Endothelial cell (in vitro differentiated cells): Measurements from ENCODE around the gene STIMATE. TPM values are rescaled to one million over a fixed set of nuclear protein-coding genes. Genes with fewer than 3 reads are reported as not detected.

ENCODE experiments used
- DNase-seq: peaks from one replicate; pipeline ENCODE4 v3.0.0; 2021; ENCODE audit warnings: low spot score
- H3K27ac Mint-ChIP-seq: one replicate; pipeline ENCODE4 v1.8.0; 2021; ENCODE audit warnings: mixed read lengths, inconsistent platforms; ENCODE audit not compliant: unreplicated experiment
- H3K27me3 Mint-ChIP-seq: one replicate; pipeline ENCODE4 v1.8.0; 2021; ENCODE audit warnings: mild to moderate bottlenecking, moderate library complexity, mixed read lengths, inconsistent platforms; ENCODE audit not compliant: unreplicated experiment
- H3K36me3 Mint-ChIP-seq: one replicate; pipeline ENCODE4 v1.8.0; 2021; ENCODE audit warnings: mild to moderate bottlenecking, low read depth, mixed read lengths, inconsistent platforms; ENCODE audit not compliant: unreplicated experiment
- H3K4me1 Mint-ChIP-seq: one replicate; pipeline ENCODE4 v1.8.0; 2021; ENCODE audit warnings: mild to moderate bottlenecking, mixed read lengths, inconsistent platforms; ENCODE audit not compliant: unreplicated experiment
- H3K4me3 Mint-ChIP-seq: one replicate; pipeline ENCODE4 v1.8.0; 2021; ENCODE audit warnings: mild to moderate bottlenecking, mixed read lengths, inconsistent platforms; ENCODE audit not compliant: unreplicated experiment
- H3K9me3 Mint-ChIP-seq: one replicate; pipeline ENCODE4 v1.8.0; 2021; ENCODE audit warnings: mixed read lengths, inconsistent platforms; ENCODE audit not compliant: unreplicated experiment
- total RNA-seq: library from RNA; stranded (reverse); fragmentation: NEBNext Ultra II Directional; extraction: Animal tissue kit (Norgen Biotek cat#: 25700); gene quantifications from one replicate; pipeline ENCODE4 v1.2.1, GENCODE V29; 2021; ENCODE audit not compliant: unreplicated experiment
- TF ChIP-seq, protein P1 (sequence below): fragments of 200-600 bp; sonication (generic); IDR thresholded peaks from one replicate; pipeline ENCODE4 v1.5.0; 2021; ENCODE audit warnings: antibody characterized with exemption; ENCODE audit not compliant: unreplicated experiment

The STIMATE gene
- total RNA-seq, 1 donor from 2014 or later: 24.5 TPM

- no peak for DNase-seq
- H3K27me3 Mint-ChIP-seq: peaks cover 2% of the 10 kb centered on the region
- H3K4me1 Mint-ChIP-seq: peaks cover 2% of the 10 kb centered on the region
- no peak overlapping the region for H3K4me3 Mint-ChIP-seq
- TF ChIP-seq, protein P1, sequence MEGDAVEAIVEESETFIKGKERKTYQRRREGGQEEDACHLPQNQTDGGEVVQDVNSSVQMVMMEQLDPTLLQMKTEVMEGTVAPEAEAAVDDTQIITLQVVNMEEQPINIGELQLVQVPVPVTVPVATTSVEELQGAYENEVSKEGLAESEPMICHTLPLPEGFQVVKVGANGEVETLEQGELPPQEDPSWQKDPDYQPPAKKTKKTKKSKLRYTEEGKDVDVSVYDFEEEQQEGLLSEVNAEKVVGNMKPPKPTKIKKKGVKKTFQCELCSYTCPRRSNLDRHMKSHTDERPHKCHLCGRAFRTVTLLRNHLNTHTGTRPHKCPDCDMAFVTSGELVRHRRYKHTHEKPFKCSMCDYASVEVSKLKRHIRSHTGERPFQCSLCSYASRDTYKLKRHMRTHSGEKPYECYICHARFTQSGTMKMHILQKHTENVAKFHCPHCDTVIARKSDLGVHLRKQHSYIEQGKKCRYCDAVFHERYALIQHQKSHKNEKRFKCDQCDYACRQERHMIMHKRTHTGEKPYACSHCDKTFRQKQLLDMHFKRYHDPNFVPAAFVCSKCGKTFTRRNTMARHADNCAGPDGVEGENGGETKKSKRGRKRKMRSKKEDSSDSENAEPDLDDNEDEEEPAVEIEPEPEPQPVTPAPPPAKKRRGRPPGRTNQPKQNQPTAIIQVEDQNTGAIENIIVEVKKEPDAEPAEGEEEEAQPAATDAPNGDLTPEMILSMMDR: no peak
- H3K36me3 Mint-ChIP-seq: peaks cover 5% of the 10 kb centered on the region
- no peaks in the 10 kb centered on the region for H3K9me3 Mint-ChIP-seq
- no peak overlapping the region for H3K27ac Mint-ChIP-seq
These were observed 65.6 kb downstream of the STIMATE start for GRCh38 chr3:52831500-52832301.

GRCh38 chr3:52830535-52831258 is 66.7 kb downstream of the STIMATE start, which contains the start of gene ITIH4:
ITIH4 (minus strand) TSS chr3:52830672; CDS start chr3:52830642, 30 bp downstream.
- peaks cover 2% of the 10 kb centered on the region for H3K4me1 Mint-ChIP-seq
- H3K27ac Mint-ChIP-seq: no peak within 1 kb of the TSS
- no peak for DNase-seq

DNA sequence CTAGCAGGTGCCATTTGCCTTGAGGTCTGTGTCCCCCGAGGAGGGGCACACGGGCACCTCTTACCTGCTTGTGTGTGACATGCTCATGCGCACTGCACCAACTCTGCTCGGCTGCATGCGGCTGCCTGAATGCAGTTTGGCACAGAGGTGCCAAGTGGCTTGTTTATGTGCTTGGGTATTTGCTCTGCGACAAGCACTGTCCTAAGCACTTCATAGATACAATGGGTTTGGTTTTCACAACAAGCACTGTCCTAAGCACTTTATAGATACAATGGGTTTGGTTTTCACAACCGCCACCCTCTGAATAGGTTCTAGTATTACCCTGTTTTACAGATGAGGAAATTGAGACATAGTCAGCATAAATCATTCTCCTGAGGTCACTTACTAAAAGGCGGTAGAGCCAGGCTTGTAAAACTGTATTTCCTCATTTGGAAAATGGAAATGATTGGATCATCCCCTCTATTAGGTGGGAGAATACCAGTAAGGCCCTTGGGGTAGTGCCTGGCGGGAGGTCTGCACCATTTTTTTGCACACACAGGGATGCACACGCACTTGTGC is 67.4 kb downstream of the STIMATE start:
- TF ChIP-seq, protein P1: no peak
- peaks cover 2% of the 10 kb centered on the region for H3K4me1 Mint-ChIP-seq
- H3K9me3 Mint-ChIP-seq: no peaks in the 10 kb centered on the region
- no peak overlapping the region for H3K27ac Mint-ChIP-seq
- no peak overlapping the region for H3K4me3 Mint-ChIP-seq
- H3K27me3 Mint-ChIP-seq: peaks cover 2% of the 10 kb centered on the region
- no peak for DNase-seq
- peaks cover 2% of the 10 kb centered on the region for H3K36me3 Mint-ChIP-seq

More at GRCh38 chr3:52830535-52831258, 66.7 kb downstream of the STIMATE start, which contains the start of gene ITIH4:
- Mint-ChIP-seq H3K9me3 (no peaks in the 10 kb centered on the region), H3K36me3 (peaks cover 4% of the 10 kb centered on the region), H3K4me3 (no peak within 1 kb of the TSS), H3K27me3 (peaks cover 2% of the 10 kb centered on the region)
- TF ChIP-seq, protein P1: no peak

- Mint-ChIP-seq H3K9me3 (no peaks in the 10 kb centered on the region), H3K27ac (no peak overlapping the region), H3K36me3 (peaks cover 4% of the 10 kb centered on the region), H3K4me1 (peaks cover 2% of the 10 kb centered on the region), H3K27me3 (peaks cover 2% of the 10 kb centered on the region), H3K4me3 (no peak overlapping the region)
- TF ChIP-seq, protein P1: no peak
- no peak for DNase-seq
These were observed 67.9 kb downstream of the STIMATE start for GRCh38 chr3:52829482-52829881.
